ENCODE results near the gene SNX1. TPM values are rescaled to one million over a fixed set of nuclear protein-coding genes. Genes with fewer than 3 reads are reported as not detected.

The SNX1 gene
- total and polyA plus RNA-seq, 2 of the 13 experiments (the other 11 are each of a cell fraction or from before 2014, with no cell fraction given) = 29.3 to 60.1 TPM

- TF ChIP-seq ZGPAT (CRISPR knock-in tag; IDR thresholded peaks at IDR 0.05) (peak; percentile 86), ZNF224 (CRISPR knock-in tag; IDR thresholded peaks at IDR 0.05) (no peak), POLR2AphosphoS5 (IDR thresholded peaks at IDR 0.05; ENCODE audit: low read depth, low read length) (peak; percentile 81), ZNF629 (CRISPR knock-in tag; conservative IDR thresholded peaks at IDR 0.05) (no peak), HCFC1 (IDR thresholded peaks at IDR 0.05; ENCODE audit: low read depth, low read length) (peak; percentile 81), ELF1 (CRISPR knock-in tag; IDR thresholded peaks at IDR 0.05) (peak; percentile 84), FOXO1 (CRISPR knock-in tag; IDR thresholded peaks at IDR 0.05) (peak; percentile 44), ZFY (CRISPR knock-in tag; IDR thresholded peaks at IDR 0.05) (peak; percentile 93), SAFB2 (CRISPR knock-in tag; IDR thresholded peaks at IDR 0.05; ENCODE audit: borderline replicate concordance, low read depth) (no peak), NFKBIZ (CRISPR knock-in tag; IDR thresholded peaks at IDR 0.05) (0 out of 2 replicates have a peak, but pooled peaks have one; percentile 13)
- TF ChIP-seq, protein P1, sequence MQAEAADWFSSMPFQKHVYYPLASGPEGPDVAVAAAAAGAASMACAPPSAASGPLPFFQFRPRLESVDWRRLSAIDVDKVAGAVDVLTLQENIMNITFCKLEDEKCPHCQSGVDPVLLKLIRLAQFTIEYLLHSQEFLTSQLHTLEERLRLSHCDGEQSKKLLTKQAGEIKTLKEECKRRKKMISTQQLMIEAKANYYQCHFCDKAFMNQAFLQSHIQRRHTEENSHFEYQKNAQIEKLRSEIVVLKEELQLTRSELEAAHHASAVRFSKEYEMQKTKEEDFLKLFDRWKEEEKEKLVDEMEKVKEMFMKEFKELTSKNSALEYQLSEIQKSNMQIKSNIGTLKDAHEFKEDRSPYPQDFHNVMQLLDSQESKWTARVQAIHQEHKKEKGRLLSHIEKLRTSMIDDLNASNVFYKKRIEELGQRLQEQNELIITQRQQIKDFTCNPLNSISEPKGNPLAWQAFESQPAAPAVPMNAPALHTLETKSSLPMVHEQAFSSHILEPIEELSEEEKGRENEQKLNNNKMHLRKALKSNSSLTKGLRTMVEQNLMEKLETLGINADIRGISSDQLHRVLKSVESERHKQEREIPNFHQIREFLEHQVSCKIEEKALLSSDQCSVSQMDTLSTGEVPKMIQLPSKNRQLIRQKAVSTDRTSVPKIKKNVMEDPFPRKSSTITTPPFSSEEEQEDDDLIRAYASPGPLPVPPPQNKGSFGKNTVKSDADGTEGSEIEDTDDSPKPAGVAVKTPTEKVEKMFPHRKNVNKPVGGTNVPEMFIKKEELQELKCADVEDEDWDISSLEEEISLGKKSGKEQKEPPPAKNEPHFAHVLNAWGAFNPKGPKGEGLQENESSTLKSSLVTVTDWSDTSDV (CRISPR knock-in tag; IDR thresholded peaks at IDR 0.05) = 0 out of 2 replicates have a peak, but pooled peaks have one; percentile 65
- TF ChIP-seq, protein P2, sequence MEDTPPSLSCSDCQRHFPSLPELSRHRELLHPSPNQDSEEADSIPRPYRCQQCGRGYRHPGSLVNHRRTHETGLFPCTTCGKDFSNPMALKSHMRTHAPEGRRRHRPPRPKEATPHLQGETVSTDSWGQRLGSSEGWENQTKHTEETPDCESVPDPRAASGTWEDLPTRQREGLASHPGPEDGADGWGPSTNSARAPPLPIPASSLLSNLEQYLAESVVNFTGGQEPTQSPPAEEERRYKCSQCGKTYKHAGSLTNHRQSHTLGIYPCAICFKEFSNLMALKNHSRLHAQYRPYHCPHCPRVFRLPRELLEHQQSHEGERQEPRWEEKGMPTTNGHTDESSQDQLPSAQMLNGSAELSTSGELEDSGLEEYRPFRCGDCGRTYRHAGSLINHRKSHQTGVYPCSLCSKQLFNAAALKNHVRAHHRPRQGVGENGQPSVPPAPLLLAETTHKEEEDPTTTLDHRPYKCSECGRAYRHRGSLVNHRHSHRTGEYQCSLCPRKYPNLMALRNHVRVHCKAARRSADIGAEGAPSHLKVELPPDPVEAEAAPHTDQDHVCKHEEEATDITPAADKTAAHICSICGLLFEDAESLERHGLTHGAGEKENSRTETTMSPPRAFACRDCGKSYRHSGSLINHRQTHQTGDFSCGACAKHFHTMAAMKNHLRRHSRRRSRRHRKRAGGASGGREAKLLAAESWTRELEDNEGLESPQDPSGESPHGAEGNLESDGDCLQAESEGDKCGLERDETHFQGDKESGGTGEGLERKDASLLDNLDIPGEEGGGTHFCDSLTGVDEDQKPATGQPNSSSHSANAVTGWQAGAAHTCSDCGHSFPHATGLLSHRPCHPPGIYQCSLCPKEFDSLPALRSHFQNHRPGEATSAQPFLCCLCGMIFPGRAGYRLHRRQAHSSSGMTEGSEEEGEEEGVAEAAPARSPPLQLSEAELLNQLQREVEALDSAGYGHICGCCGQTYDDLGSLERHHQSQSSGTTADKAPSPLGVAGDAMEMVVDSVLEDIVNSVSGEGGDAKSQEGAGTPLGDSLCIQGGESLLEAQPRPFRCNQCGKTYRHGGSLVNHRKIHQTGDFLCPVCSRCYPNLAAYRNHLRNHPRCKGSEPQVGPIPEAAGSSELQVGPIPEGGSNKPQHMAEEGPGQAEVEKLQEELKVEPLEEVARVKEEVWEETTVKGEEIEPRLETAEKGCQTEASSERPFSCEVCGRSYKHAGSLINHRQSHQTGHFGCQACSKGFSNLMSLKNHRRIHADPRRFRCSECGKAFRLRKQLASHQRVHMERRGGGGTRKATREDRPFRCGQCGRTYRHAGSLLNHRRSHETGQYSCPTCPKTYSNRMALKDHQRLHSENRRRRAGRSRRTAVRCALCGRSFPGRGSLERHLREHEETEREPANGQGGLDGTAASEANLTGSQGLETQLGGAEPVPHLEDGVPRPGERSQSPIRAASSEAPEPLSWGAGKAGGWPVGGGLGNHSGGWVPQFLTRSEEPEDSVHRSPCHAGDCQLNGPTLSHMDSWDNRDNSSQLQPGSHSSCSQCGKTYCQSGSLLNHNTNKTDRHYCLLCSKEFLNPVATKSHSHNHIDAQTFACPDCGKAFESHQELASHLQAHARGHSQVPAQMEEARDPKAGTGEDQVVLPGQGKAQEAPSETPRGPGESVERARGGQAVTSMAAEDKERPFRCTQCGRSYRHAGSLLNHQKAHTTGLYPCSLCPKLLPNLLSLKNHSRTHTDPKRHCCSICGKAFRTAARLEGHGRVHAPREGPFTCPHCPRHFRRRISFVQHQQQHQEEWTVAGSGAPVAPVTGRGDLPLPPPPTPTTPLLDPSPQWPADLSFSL (CRISPR knock-in tag; IDR thresholded peaks at IDR 0.05) = no peak; the same call in 1 of the 2 replicates
- TF ChIP-seq, protein P3, sequence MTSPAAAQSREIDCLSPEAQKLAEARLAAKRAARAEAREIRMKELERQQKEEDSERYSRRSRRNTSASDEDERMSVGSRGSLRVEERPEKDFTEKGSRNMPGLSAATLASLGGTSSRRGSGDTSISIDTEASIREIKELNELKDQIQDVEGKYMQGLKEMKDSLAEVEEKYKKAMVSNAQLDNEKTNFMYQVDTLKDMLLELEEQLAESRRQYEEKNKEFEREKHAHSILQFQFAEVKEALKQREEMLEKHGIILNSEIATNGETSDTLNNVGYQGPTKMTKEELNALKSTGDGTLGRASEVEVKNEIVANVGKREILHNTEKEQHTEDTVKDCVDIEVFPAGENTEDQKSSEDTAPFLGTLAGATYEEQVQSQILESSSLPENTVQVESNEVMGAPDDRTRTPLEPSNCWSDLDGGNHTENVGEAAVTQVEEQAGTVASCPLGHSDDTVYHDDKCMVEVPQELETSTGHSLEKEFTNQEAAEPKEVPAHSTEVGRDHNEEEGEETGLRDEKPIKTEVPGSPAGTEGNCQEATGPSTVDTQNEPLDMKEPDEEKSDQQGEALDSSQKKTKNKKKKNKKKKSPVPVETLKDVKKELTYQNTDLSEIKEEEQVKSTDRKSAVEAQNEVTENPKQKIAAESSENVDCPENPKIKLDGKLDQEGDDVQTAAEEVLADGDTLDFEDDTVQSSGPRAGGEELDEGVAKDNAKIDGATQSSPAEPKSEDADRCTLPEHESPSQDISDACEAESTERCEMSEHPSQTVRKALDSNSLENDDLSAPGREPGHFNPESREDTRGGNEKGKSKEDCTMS (CRISPR knock-in tag; conservative IDR thresholded peaks at IDR 0.05) = no peak
Observed at GRCh38 chr15:64162869-64163658, 67.3 kb downstream of the SNX1 start, which contains the start of gene PPIB (continued).

Data from HepG2 (cell line).